ENCODE results near the gene SCN7A.
"Not testable (repeated sequence)": the region's sequence is repeated elsewhere in the genome, so short reads cannot be mapped to it uniquely, and the experiment has no call there.

The SCN7A gene

DNA sequence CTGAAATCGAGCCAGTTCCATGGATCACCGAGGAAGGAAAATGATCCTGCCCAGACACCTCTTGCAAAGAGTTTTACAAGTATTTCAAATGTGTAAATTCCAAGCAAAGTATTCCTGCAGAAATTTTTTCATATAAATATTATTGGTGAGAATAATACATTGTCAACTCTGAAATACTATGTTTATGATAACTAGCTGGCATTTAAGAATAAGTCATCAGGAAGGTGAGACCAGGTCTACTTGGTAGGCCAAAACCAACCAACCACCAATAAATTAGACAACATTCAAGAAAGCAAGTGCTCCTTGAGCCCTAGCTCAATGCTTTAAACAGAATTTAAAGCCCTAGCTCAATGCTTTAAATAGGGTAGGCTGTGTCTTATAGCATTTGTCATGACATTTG lies 21.7 kb downstream of the SCN7A start:
- H3K4me1 Mint-ChIP-seq (ENCODE audit: low read depth): no peaks in the 10 kb centered on the region
- no peaks in the 10 kb centered on the region for H3K9me3 Mint-ChIP-seq
- no peak overlapping the region for H3K4me3 Mint-ChIP-seq
- H3K27ac Mint-ChIP-seq: no peak overlapping the region
- no peaks in the 10 kb centered on the region for H3K36me3 Mint-ChIP-seq (ENCODE audit: low read depth)
- H3K27me3 Mint-ChIP-seq (ENCODE audit: low read depth): no peaks in the 10 kb centered on the region

GRCh38 chr2:166468124-166469024 lies 25.7 kb downstream of the SCN7A start:
- no peak overlapping the region for H3K27ac Mint-ChIP-seq
- no peaks in the 10 kb centered on the region for H3K27me3 Mint-ChIP-seq (ENCODE audit: low read depth)
- H3K4me3 Mint-ChIP-seq: no peak overlapping the region
- no peaks in the 10 kb centered on the region for H3K36me3 Mint-ChIP-seq (ENCODE audit: low read depth)
- no peaks in the 10 kb centered on the region for H3K9me3 Mint-ChIP-seq
- no peaks in the 10 kb centered on the region for H3K4me1 Mint-ChIP-seq (ENCODE audit: low read depth)

GRCh38 chr2:166464187-166464586 lies 29.9 kb downstream of the SCN7A start:
- H3K4me3 Mint-ChIP-seq: no peak overlapping the region
- no peaks in the 10 kb centered on the region for H3K9me3 Mint-ChIP-seq
- H3K36me3 Mint-ChIP-seq (ENCODE audit: low read depth): no peaks in the 10 kb centered on the region
- H3K27ac Mint-ChIP-seq: no peak overlapping the region
- H3K27me3 Mint-ChIP-seq (ENCODE audit: low read depth): no peaks in the 10 kb centered on the region
- no peaks in the 10 kb centered on the region for H3K4me1 Mint-ChIP-seq (ENCODE audit: low read depth)

DNA sequence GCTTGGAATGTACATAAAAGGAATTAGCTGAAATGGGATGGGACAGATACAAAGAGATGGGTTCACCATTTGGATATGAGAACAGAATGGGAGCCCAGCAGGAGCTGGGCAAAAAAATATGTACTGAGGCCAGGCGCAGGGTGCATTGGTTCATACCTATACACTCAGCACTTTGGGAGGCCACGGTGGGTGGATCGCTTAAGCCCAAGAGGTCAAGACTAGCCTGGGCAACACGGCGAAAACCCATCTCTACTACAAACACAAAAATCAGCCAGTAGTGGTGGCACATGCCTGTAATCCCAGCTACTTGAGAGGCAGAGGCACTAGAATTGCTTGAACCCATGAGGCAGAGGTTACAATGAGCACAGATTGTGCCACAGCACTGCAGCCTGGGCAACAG lies 30.4 kb downstream of the SCN7A start:
- H3K4me1 Mint-ChIP-seq (ENCODE audit: low read depth): no peaks in the 10 kb centered on the region
- H3K36me3 Mint-ChIP-seq (ENCODE audit: low read depth): no peaks in the 10 kb centered on the region
- no peaks in the 10 kb centered on the region for H3K9me3 Mint-ChIP-seq
- no peak overlapping the region for H3K27ac Mint-ChIP-seq
- H3K27me3 Mint-ChIP-seq (ENCODE audit: low read depth): no peaks in the 10 kb centered on the region
- no peak overlapping the region for H3K4me3 Mint-ChIP-seq

- no peaks in the 10 kb centered on the region for H3K9me3 Mint-ChIP-seq
These were observed 35.4 kb downstream of the SCN7A start for GRCh38 chr2:166458674-166459073.

GRCh38 chr2:166455823-166456222 lies 38.2 kb downstream of the SCN7A start:
- H3K4me1 Mint-ChIP-seq (ENCODE audit: low read depth): not testable (repeated sequence)

More at GRCh38 chr2:166458674-166459073, 35.4 kb downstream of the SCN7A start:
- Mint-ChIP-seq H3K27ac (no peak overlapping the region), H3K36me3 (ENCODE audit: low read depth) (no peaks in the 10 kb centered on the region), H3K4me3 (no peak overlapping the region), H3K27me3 (ENCODE audit: low read depth) (no peaks in the 10 kb centered on the region), H3K4me1 (ENCODE audit: low read depth) (no peaks in the 10 kb centered on the region)

GRCh38 chr2:166454006-166454595 lies 39.9 kb downstream of the SCN7A start:
- H3K27ac Mint-ChIP-seq: no peak overlapping the region
- H3K27me3 Mint-ChIP-seq (ENCODE audit: low read depth): no peaks in the 10 kb centered on the region
- H3K36me3 Mint-ChIP-seq (ENCODE audit: low read depth): no peaks in the 10 kb centered on the region
- H3K9me3 Mint-ChIP-seq: no peaks in the 10 kb centered on the region
- H3K4me1 Mint-ChIP-seq (ENCODE audit: low read depth): no peaks in the 10 kb centered on the region
- H3K4me3 Mint-ChIP-seq: no peak overlapping the region

More at GRCh38 chr2:166455823-166456222, 38.2 kb downstream of the SCN7A start:
- not testable (repeated sequence) for H3K9me3 Mint-ChIP-seq; H3K4me3 Mint-ChIP-seq; H3K36me3 Mint-ChIP-seq (ENCODE audit: low read depth); H3K27me3 Mint-ChIP-seq (ENCODE audit: low read depth); H3K27ac Mint-ChIP-seq

DNA sequence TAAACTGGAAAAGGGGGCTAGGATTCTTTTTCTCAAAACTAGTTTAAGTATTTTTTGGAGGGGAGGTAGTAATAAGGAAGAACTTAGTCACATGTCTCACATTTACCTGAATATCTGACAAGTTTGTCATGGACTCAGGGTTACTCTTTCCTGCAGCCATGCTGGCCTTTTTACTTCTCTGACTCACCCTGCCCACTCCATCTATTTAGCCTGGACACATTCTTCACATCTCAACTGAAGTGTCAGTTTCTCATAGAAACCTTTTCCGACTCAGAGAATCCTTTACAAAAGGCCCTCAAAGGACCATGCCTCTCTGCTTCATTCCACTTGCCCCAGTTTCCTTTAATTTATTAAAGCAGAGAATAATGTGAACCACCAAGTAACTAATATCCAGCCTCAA lies 42.6 kb downstream of the SCN7A start:
- H3K4me3 Mint-ChIP-seq: no peak overlapping the region
- H3K27me3 Mint-ChIP-seq (ENCODE audit: low read depth): no peaks in the 10 kb centered on the region
- H3K9me3 Mint-ChIP-seq: no peaks in the 10 kb centered on the region
- H3K36me3 Mint-ChIP-seq (ENCODE audit: low read depth): no peaks in the 10 kb centered on the region
- no peak overlapping the region for H3K27ac Mint-ChIP-seq
- no peaks in the 10 kb centered on the region for H3K4me1 Mint-ChIP-seq (ENCODE audit: low read depth)

DNA sequence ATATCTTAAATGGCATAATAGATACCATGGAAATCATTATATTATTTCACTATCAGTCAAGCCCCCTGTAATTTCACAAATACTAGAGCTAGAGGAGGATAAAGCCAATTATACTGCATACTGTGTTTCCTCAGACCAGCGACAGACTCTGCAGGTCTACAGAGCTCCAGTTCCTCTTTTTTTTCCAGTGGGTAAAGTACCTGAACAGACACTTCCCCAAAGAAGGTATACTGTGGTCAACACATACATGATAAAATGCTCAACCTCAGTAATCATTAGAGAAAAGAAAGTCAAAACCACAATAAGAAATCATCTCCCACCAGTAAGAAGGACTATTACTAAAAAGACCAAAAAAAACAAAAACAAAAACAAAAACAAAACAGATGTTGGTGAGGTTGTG lies 44.6 kb downstream of the SCN7A start:
- Mint-ChIP-seq H3K27ac (no peak overlapping the region), H3K9me3 (no peaks in the 10 kb centered on the region), H3K36me3 (ENCODE audit: low read depth) (no peaks in the 10 kb centered on the region), H3K27me3 (ENCODE audit: low read depth) (no peaks in the 10 kb centered on the region), H3K4me1 (ENCODE audit: low read depth) (no peaks in the 10 kb centered on the region), H3K4me3 (no peak overlapping the region)

GRCh38 chr2:166448106-166448505 lies 45.9 kb downstream of the SCN7A start:
- no peak overlapping the region for H3K4me3 Mint-ChIP-seq
- H3K36me3 Mint-ChIP-seq (ENCODE audit: low read depth): no peaks in the 10 kb centered on the region
- H3K4me1 Mint-ChIP-seq (ENCODE audit: low read depth): no peaks in the 10 kb centered on the region
- H3K27ac Mint-ChIP-seq: no peak overlapping the region
- H3K27me3 Mint-ChIP-seq (ENCODE audit: low read depth): no peaks in the 10 kb centered on the region
- H3K9me3 Mint-ChIP-seq: no peaks in the 10 kb centered on the region

DNA sequence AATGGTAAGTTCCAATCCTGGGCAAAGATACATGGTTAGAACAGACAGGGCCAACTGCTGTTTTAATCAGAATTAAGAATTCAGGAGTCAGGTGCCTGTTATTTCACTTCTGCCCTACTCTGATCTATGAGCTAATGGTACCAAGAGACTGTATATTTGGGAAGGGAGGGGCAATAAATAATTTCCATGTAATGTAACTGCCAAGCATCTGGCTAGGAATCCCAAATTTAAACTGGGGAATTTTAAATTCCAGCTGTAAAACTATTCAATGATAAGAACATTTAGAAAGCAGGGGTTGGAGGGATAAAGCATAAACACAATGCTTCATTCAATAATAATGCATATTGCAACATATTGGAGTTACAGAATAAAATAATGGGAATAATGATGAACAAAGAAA lies 49.7 kb downstream of the SCN7A start:
- Mint-ChIP-seq H3K27me3 (ENCODE audit: low read depth) (no peaks in the 10 kb centered on the region), H3K27ac (no peak overlapping the region), H3K4me1 (ENCODE audit: low read depth) (no peaks in the 10 kb centered on the region), H3K36me3 (ENCODE audit: low read depth) (no peaks in the 10 kb centered on the region), H3K4me3 (no peak overlapping the region), H3K9me3 (no peaks in the 10 kb centered on the region)

- no peaks in the 10 kb centered on the region for H3K36me3 Mint-ChIP-seq (ENCODE audit: low read depth)
- no peaks in the 10 kb centered on the region for H3K27me3 Mint-ChIP-seq (ENCODE audit: low read depth)
- H3K27ac Mint-ChIP-seq: no peak overlapping the region
- H3K4me1 Mint-ChIP-seq (ENCODE audit: low read depth): no peaks in the 10 kb centered on the region
- H3K9me3 Mint-ChIP-seq: no peaks in the 10 kb centered on the region
- H3K4me3 Mint-ChIP-seq: no peak overlapping the region
These were observed 53.7 kb downstream of the SCN7A start for GRCh38 chr2:166440313-166440712.

DNA sequence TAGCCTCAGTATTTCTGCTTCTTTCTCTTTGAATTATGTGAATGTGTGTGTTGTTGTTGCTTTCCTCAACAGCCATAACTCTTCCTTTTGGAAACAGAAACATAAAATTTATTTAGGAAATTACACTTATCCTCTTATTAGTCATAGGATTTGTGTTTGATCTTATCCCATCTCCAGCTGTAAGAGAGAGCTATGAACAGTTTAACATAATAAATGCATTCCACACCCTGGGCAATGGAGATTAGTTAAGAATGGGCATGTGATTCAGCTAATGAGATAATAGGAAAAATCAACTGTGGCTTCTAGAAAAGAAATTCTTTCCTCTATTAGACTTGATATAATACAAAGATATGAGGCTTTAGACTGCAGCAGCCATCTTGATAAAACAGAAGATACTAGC lies 55.0 kb downstream of the SCN7A start:
- Mint-ChIP-seq H3K4me1 (ENCODE audit: low read depth) (no peaks in the 10 kb centered on the region), H3K4me3 (no peak overlapping the region), H3K36me3 (ENCODE audit: low read depth) (no peaks in the 10 kb centered on the region), H3K9me3 (no peaks in the 10 kb centered on the region), H3K27ac (no peak overlapping the region), H3K27me3 (ENCODE audit: low read depth) (no peaks in the 10 kb centered on the region)

- Mint-ChIP-seq H3K27ac (no peak overlapping the region), H3K9me3 (no peaks in the 10 kb centered on the region), H3K27me3 (ENCODE audit: low read depth) (no peaks in the 10 kb centered on the region), H3K4me1 (ENCODE audit: low read depth) (no peaks in the 10 kb centered on the region), H3K36me3 (ENCODE audit: low read depth) (no peaks in the 10 kb centered on the region), H3K4me3 (no peak overlapping the region)
These were observed 57.1 kb downstream of the SCN7A start for GRCh38 chr2:166436976-166437375.

- H3K36me3 Mint-ChIP-seq (ENCODE audit: low read depth): no peaks in the 10 kb centered on the region
- no peaks in the 10 kb centered on the region for H3K27me3 Mint-ChIP-seq (ENCODE audit: low read depth)
- no peak overlapping the region for H3K27ac Mint-ChIP-seq
- H3K9me3 Mint-ChIP-seq: no peaks in the 10 kb centered on the region
- no peaks in the 10 kb centered on the region for H3K4me1 Mint-ChIP-seq (ENCODE audit: low read depth)
- H3K4me3 Mint-ChIP-seq: no peak overlapping the region
These were observed 57.9 kb downstream of the SCN7A start for GRCh38 chr2:166436189-166436588.
